HEK293T (cell line): ENCODE data around the gene BUB1B.

Source experiments
- ARNT ChIP-seq: fragments of 450-650 bp; IDR thresholded peaks from 2 replicates; pipeline ENCODE4 v1.6.1; 2017; ENCODE audit warnings: mild to moderate bottlenecking
- CTBP1 ChIP-seq: fragments of 450-650 bp; IDR thresholded peaks from 2 replicates; pipeline ENCODE4 v1.6.1; 2016; ENCODE audit warnings: borderline replicate concordance
- ELF4 ChIP-seq: fragments of 450-650 bp; IDR thresholded peaks from 2 replicates; pipeline ENCODE4 v1.6.1; 2017; ENCODE audit warnings: antibody characterized with exemption
- FOXA1 ChIP-seq: fragments of 450-650 bp; IDR thresholded peaks from 2 replicates; pipeline ENCODE4 v1.6.1; 2016; ENCODE audit warnings: mild to moderate bottlenecking
- FOXK2 ChIP-seq: fragments of 450-650 bp; IDR thresholded peaks from 2 replicates; pipeline ENCODE4 v1.6.1; 2016; ENCODE audit warnings: mild to moderate bottlenecking
- FOXM1 ChIP-seq: fragments of 450-650 bp; IDR thresholded peaks from 2 replicates; pipeline ENCODE4 v1.6.1; 2017; ENCODE audit warnings: mild to moderate bottlenecking, borderline replicate concordance
- HDGF ChIP-seq: fragments of 450-650 bp; IDR thresholded peaks from 2 replicates; pipeline ENCODE4 v1.6.1; 2017; ENCODE audit warnings: antibody characterized with exemption, borderline replicate concordance
- NFRKB ChIP-seq: fragments of 450-650 bp; IDR thresholded peaks from 2 replicates; pipeline ENCODE4 v1.6.1; 2016; ENCODE audit warnings: mild to moderate bottlenecking, moderate library complexity
- SP1 ChIP-seq: fragments of 450-650 bp; IDR thresholded peaks from 2 replicates; pipeline ENCODE4 v1.6.1; 2017
- SUZ12 ChIP-seq: fragments of 450-650 bp; IDR thresholded peaks from 2 replicates; pipeline ENCODE4 v1.6.1; 2016; ENCODE audit warnings: mild to moderate bottlenecking
- TARDBP ChIP-seq: fragments of 450-650 bp; IDR thresholded peaks from 2 replicates; pipeline ENCODE4 v1.6.1; 2016

GRCh38 chr15:40192942-40193341 is 32.1 kb downstream of the BUB1B start:
- TF ChIP-seq FOXM1 = no peak
- TF ChIP-seq TARDBP = no peak
- no peak for TF ChIP-seq ELF4
- TF ChIP-seq CTBP1 = no peak
- no peak for TF ChIP-seq FOXA1
- no peak for TF ChIP-seq HDGF
- TF ChIP-seq NFRKB = no peak
- TF ChIP-seq ARNT = no peak
- no peak for TF ChIP-seq SP1
- TF ChIP-seq FOXK2 = no peak
- no peak for TF ChIP-seq SUZ12
